Measurements from ENCODE around the gene SERPINE1.

DNA sequence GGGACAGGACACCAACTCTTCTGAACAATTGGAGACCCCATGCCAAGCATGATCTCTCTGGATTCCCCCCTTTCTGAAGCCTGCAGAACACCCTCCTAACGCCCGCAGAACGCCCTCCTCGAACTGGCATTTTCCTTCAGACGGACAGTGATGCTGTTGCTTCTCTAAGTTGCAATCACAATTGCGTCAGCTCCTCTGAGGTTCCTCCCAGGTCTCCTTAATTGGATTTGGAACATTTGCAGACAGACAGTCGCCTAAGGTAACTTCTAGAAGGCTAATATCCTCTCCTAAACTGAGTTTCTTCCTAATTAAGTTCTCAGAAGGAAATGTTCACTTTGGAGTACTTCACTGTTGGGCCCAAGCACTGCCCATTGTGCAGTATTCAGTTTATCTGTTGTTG lies 20.5 kb upstream of the SERPINE1 start:
- TF ChIP-seq RAD21 (IDR thresholded peaks at IDR 0.05; ENCODE audit: low read depth), result no peak
- TF ChIP-seq CTCF (IDR thresholded peaks at IDR 0.05 in 2 of 3, conservative IDR thresholded peaks at IDR 0.05 in 1 of 3; ENCODE audit: borderline replicate concordance in 1 of 3, insufficient read depth in 1 of 3, low read depth in 2 of 3, low read length in 2 of 3), result no peak
- TF ChIP-seq POLR2A (IDR thresholded peaks at IDR 0.05; ENCODE audit: borderline replicate concordance, extremely low read depth, insufficient read depth, insufficient read length), result no peak
